Measurements from ENCODE around the gene PHAF1. TPM values are rescaled to one million over a fixed set of nuclear protein-coding genes. Genes with fewer than 3 reads are reported as not detected.
A peak's percentile ranks its signal among the peaks of the same experiment; 100 is the strongest.

Gene PHAF1
- total and polyA plus RNA-seq, 2 of the 13 experiments (the other 11 are each of a cell fraction or from before 2014, with no cell fraction given) = 48.3 to 174 TPM

- no peak for TF ChIP-seq FOXJ3 (CRISPR knock-in tag; IDR thresholded peaks at IDR 0.05; ENCODE audit: borderline replicate concordance)
- TF ChIP-seq FIP1L1 (IDR thresholded peaks at IDR 0.05; ENCODE audit: borderline replicate concordance, insufficient read depth, low read depth, low read length) = no peak
- TF ChIP-seq ELF3 (CRISPR knock-in tag; IDR thresholded peaks at IDR 0.05) = peak; percentile 85
- no peak for TF ChIP-seq SOX13 (IDR thresholded peaks at IDR 0.05)
- TF ChIP-seq SOX13 (CRISPR knock-in tag; conservative IDR thresholded peaks at IDR 0.05 in 1 of 2, IDR thresholded peaks at IDR 0.05 in 1 of 2) = peak in 1 of 2 experiments; percentile 68; a peak in 1 of 4 replicates
- peak; percentile 96 for TF ChIP-seq ZFP36L2 (CRISPR knock-in tag; IDR thresholded peaks at IDR 0.05)
- no peak for TF ChIP-seq ZBTB42 (CRISPR knock-in tag; IDR thresholded peaks at IDR 0.05)
- TF ChIP-seq ZBTB34 (CRISPR knock-in tag; IDR thresholded peaks at IDR 0.05) = no peak
- TF ChIP-seq ZNF468 (CRISPR knock-in tag; IDR thresholded peaks at IDR 0.05) = peak; percentile 88; the same call in 1 of the 2 replicates
- TF ChIP-seq ZNF513 (CRISPR knock-in tag; conservative IDR thresholded peaks at IDR 0.05) = 0 out of 2 replicates have a peak, but pooled peaks have one; percentile 72
- TF ChIP-seq ZBTB20 (CRISPR knock-in tag; IDR thresholded peaks at IDR 0.05; ENCODE audit: borderline replicate concordance, low read depth) = peak; percentile 89
- peak; percentile 45; the same call in 1 of the 2 replicates for TF ChIP-seq CERS6 (CRISPR knock-in tag; IDR thresholded peaks at IDR 0.05)
- no peak for TF ChIP-seq ZNF496 (CRISPR knock-in tag; IDR thresholded peaks at IDR 0.05; ENCODE audit: insufficient replicate concordance)
- TF ChIP-seq ZNF414 (CRISPR knock-in tag; IDR thresholded peaks at IDR 0.05) = 0 out of 2 replicates have a peak, but pooled peaks have one; percentile 73
- no peak for TF ChIP-seq CREBL2 (CRISPR knock-in tag; IDR thresholded peaks at IDR 0.05; ENCODE audit: borderline replicate concordance)
- TF ChIP-seq ZNF337 (CRISPR knock-in tag; IDR thresholded peaks at IDR 0.05; ENCODE audit: borderline replicate concordance, low read depth) = no peak
- TF ChIP-seq TCF12 (IDR thresholded peaks at IDR 0.05) = no peak
- peak; percentile 64; the same call in 1 of the 2 replicates for TF ChIP-seq TCF12 (CRISPR knock-in tag; IDR thresholded peaks at IDR 0.05)
- no peak for TF ChIP-seq LCORL (IDR thresholded peaks at IDR 0.05)
- peak; percentile 82 for TF ChIP-seq LCORL (CRISPR knock-in tag; IDR thresholded peaks at IDR 0.05)
- TF ChIP-seq SIX4 (CRISPR knock-in tag; IDR thresholded peaks at IDR 0.05) = peak; percentile 83; the same call in 1 of the 2 replicates
- TF ChIP-seq BATF2 (CRISPR knock-in tag; IDR thresholded peaks at IDR 0.05) = no peak; the same call in 1 of the 2 replicates
- no peak for TF ChIP-seq FOXM1 (CRISPR knock-in tag; IDR thresholded peaks at IDR 0.05)
These were observed 75.4 kb downstream of the PHAF1 start (continued) for GRCh38 chr16:67184995-67185650.

Measured in HepG2 (cell line).